ENCODE measurements around the gene UROS. TPM values are rescaled to one million over a fixed set of nuclear protein-coding genes. Genes with fewer than 3 reads are reported as not detected.

UROS gene
- total RNA-seq, 1 experiment from 2014 or later, result 48.7 TPM

DNA sequence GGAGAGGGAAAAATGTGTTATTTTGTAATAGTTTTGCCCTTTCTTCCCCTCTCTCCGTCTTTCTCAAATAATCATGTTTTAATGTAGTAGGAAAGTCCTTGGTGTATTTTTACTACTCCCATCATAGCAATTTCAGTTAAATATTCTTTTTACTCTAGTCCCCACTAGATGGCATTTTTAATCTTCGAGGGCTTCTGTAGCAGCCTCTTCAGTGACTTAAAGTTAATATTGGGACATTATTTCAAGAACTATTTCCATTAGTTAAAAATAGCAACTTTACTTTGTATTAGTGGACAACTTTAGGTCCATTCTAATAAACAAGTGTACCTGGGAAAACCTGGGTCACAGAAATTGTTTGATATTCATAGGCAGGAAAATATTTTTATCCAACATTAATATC is 80.6 kb downstream of the UROS start (continued):
- TF ChIP-seq, protein P1, sequence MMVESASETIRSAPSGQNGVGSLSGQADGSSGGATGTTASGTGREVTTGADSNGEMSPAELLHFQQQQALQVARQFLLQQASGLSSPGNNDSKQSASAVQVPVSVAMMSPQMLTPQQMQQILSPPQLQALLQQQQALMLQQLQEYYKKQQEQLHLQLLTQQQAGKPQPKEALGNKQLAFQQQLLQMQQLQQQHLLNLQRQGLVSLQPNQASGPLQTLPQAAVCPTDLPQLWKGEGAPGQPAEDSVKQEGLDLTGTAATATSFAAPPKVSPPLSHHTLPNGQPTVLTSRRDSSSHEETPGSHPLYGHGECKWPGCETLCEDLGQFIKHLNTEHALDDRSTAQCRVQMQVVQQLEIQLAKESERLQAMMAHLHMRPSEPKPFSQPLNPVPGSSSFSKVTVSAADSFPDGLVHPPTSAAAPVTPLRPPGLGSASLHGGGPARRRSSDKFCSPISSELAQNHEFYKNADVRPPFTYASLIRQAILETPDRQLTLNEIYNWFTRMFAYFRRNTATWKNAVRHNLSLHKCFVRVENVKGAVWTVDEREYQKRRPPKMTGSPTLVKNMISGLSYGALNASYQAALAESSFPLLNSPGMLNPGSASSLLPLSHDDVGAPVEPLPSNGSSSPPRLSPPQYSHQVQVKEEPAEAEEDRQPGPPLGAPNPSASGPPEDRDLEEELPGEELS (CRISPR knock-in tag; IDR thresholded peaks at IDR 0.05), result no peak
- TF ChIP-seq NR3C1 (CRISPR knock-in tag; conservative IDR thresholded peaks at IDR 0.05; ENCODE audit: low read depth), result no peak
- TF ChIP-seq, protein P2, sequence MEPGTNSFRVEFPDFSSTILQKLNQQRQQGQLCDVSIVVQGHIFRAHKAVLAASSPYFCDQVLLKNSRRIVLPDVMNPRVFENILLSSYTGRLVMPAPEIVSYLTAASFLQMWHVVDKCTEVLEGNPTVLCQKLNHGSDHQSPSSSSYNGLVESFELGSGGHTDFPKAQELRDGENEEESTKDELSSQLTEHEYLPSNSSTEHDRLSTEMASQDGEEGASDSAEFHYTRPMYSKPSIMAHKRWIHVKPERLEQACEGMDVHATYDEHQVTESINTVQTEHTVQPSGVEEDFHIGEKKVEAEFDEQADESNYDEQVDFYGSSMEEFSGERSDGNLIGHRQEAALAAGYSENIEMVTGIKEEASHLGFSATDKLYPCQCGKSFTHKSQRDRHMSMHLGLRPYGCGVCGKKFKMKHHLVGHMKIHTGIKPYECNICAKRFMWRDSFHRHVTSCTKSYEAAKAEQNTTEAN (CRISPR knock-in tag; IDR thresholded peaks at IDR 0.05), result no peak
- TF ChIP-seq EMX1 (CRISPR knock-in tag; IDR thresholded peaks at IDR 0.05), result no peak
- TF ChIP-seq, protein P3, sequence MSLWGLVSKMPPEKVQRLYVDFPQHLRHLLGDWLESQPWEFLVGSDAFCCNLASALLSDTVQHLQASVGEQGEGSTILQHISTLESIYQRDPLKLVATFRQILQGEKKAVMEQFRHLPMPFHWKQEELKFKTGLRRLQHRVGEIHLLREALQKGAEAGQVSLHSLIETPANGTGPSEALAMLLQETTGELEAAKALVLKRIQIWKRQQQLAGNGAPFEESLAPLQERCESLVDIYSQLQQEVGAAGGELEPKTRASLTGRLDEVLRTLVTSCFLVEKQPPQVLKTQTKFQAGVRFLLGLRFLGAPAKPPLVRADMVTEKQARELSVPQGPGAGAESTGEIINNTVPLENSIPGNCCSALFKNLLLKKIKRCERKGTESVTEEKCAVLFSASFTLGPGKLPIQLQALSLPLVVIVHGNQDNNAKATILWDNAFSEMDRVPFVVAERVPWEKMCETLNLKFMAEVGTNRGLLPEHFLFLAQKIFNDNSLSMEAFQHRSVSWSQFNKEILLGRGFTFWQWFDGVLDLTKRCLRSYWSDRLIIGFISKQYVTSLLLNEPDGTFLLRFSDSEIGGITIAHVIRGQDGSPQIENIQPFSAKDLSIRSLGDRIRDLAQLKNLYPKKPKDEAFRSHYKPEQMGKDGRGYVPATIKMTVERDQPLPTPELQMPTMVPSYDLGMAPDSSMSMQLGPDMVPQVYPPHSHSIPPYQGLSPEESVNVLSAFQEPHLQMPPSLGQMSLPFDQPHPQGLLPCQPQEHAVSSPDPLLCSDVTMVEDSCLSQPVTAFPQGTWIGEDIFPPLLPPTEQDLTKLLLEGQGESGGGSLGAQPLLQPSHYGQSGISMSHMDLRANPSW (CRISPR knock-in tag; conservative IDR thresholded peaks at IDR 0.05; ENCODE audit: low read depth), result no peak

DNA sequence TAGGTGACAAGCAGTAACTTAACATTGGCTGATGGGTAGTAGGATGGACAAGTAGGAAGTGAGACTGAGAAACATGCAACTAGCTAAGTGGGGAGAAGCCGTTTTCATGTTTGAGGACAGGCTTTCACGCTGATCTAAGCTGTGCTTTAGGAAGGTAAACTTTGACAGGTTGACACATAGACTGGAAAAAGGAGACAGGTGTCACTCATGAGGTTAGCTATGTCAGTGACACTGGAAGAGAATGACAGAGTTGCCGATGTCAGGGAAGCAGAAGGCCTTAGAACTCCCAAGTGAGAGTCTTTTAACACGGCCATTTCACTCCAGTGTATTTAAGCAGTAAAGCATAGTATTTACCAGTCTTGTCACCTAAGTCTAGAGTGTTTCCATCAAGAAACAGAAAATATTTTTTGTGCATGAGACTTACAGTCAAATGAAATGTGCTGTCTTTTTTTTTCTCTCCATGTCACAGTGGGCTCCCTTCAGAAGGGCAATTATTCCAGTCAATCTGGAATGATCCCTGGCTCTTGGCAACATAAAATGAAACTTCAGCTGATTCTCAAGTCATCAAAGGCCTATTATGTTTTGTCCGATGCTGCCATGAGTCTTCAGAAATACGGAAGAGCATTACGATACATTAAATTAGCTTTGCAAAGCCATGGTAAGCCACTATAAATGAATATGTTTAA is 82.9 kb downstream of the UROS start:
- no peak for ATAC-seq
- no peak overlapping the region for H3K27ac Mint-ChIP-seq
- no peaks in the 10 kb centered on the region for H3K4me1 Mint-ChIP-seq
- DNase-seq (ENCODE audit: low spot score), result no peak
- POLR2A ChIA-PET, result no interaction called here
- no peaks in the 10 kb centered on the region for H3K27me3 Mint-ChIP-seq (ENCODE audit: low read depth)
- H3K36me3 Mint-ChIP-seq, result peaks cover 89% of the 10 kb centered on the region
- TF ChIP-seq, protein P2 (CRISPR knock-in tag; IDR thresholded peaks at IDR 0.05), result no peak
- TF ChIP-seq NR2C2 (CRISPR knock-in tag; IDR thresholded peaks at IDR 0.05), result no peak
- TF ChIP-seq, protein P4, sequence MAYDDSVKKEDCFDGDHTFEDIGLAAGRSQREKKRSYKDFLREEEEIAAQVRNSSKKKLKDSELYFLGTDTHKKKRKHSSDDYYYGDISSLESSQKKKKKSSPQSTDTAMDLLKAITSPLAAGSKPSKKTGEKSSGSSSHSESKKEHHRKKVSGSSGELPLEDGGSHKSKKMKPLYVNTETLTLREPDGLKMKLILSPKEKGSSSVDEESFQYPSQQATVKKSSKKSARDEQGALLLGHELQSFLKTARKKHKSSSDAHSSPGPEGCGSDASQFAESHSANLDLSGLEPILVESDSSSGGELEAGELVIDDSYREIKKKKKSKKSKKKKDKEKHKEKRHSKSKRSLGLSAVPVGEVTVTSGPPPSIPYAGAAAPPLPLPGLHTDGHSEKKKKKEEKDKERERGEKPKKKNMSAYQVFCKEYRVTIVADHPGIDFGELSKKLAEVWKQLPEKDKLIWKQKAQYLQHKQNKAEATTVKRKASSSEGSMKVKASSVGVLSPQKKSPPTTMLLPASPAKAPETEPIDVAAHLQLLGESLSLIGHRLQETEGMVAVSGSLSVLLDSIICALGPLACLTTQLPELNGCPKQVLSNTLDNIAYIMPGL (CRISPR knock-in tag; IDR thresholded peaks at IDR 0.05), result no peak
- no peak for TF ChIP-seq TCF7 (CRISPR knock-in tag; IDR thresholded peaks at IDR 0.05; ENCODE audit: low read depth)
- TF ChIP-seq MYBL2 (CRISPR knock-in tag; IDR thresholded peaks at IDR 0.05), result no peak
- TF ChIP-seq, protein P3 (CRISPR knock-in tag; conservative IDR thresholded peaks at IDR 0.05; ENCODE audit: low read depth), result no peak
- no peak for TF ChIP-seq ESRRA (CRISPR knock-in tag; IDR thresholded peaks at IDR 0.05; ENCODE audit: borderline replicate concordance)
- TF ChIP-seq, protein P5, sequence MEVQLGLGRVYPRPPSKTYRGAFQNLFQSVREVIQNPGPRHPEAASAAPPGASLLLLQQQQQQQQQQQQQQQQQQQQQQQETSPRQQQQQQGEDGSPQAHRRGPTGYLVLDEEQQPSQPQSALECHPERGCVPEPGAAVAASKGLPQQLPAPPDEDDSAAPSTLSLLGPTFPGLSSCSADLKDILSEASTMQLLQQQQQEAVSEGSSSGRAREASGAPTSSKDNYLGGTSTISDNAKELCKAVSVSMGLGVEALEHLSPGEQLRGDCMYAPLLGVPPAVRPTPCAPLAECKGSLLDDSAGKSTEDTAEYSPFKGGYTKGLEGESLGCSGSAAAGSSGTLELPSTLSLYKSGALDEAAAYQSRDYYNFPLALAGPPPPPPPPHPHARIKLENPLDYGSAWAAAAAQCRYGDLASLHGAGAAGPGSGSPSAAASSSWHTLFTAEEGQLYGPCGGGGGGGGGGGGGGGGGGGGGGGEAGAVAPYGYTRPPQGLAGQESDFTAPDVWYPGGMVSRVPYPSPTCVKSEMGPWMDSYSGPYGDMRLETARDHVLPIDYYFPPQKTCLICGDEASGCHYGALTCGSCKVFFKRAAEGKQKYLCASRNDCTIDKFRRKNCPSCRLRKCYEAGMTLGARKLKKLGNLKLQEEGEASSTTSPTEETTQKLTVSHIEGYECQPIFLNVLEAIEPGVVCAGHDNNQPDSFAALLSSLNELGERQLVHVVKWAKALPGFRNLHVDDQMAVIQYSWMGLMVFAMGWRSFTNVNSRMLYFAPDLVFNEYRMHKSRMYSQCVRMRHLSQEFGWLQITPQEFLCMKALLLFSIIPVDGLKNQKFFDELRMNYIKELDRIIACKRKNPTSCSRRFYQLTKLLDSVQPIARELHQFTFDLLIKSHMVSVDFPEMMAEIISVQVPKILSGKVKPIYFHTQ (CRISPR knock-in tag; IDR thresholded peaks at IDR 0.05), result no peak
- TF ChIP-seq, protein P6, sequence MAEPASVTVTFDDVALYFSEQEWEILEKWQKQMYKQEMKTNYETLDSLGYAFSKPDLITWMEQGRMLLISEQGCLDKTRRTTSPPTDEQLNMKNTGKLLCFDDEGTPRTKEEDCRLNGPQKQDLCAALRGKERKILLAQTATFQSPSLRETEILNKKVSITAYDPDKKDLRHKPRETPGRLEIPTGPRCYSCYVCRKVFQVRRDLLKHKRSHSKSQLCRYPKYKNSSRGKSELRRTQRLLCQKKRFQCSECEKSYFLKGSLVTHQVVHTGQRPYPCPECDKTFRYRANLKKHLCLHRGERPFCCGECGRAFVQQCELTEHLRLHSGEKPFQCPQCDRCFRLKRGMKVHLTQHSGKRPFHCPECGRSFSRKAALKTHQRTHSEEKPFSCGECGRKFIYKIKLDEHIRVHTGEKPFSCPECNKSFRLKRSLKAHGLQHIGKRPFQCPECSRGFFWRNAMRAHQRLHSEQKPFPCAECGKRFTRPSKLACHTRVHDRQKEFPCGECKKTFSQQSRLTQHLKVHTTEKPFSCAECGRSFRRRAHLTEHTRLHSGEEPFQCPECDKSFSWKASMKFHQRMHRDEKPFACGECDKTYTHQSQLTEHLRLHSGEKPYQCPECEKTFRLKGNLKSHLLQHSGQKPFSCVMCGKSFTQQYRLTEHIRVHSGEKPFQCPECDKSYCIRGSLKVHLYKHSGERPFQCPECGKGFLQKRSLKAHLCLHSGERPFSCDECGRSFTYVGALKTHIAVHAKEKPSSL (CRISPR knock-in tag; conservative IDR thresholded peaks at IDR 0.05), result no peak
- TF ChIP-seq, protein P7, sequence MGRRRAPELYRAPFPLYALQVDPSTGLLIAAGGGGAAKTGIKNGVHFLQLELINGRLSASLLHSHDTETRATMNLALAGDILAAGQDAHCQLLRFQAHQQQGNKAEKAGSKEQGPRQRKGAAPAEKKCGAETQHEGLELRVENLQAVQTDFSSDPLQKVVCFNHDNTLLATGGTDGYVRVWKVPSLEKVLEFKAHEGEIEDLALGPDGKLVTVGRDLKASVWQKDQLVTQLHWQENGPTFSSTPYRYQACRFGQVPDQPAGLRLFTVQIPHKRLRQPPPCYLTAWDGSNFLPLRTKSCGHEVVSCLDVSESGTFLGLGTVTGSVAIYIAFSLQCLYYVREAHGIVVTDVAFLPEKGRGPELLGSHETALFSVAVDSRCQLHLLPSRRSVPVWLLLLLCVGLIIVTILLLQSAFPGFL (CRISPR knock-in tag; IDR thresholded peaks at IDR 0.05; ENCODE audit: borderline replicate concordance), result no peak
- no peak overlapping the region for H3K4me3 Mint-ChIP-seq
- H3K9me3 Mint-ChIP-seq, result no peaks in the 10 kb centered on the region
- CTCF ChIA-PET, result no interaction called here

All from WTC11 (cell line).